Ureter (tissue), 1 donor: Measurements from ENCODE around the gene PCGF2. TPM values are rescaled to one million over a fixed set of nuclear protein-coding genes. Genes with fewer than 3 reads are reported as not detected.
A peak's percentile ranks its signal among the peaks of the same experiment; 100 is the strongest.

Experiments
- DNase-seq: peaks from one replicate; pipeline ENCODE4 v3.0.0-alpha.2; 2020; ENCODE audit warnings: low spot score
- total RNA-seq: library from RNA; stranded (reverse); gene quantifications from one replicate; pipeline ENCODE4 v1.2.4, GENCODE V29; 2023
- donor health status: DM: yes; HTN: yes; CAD: no.

Gene PCGF2
- total RNA-seq, 1 donor from 2014 or later, result 54.5 TPM

- DNase-seq, result peak; percentile 92
Measured at GRCh38 chr17:38703742-38704605, 44.2 kb downstream of the PCGF2 start.

DNA sequence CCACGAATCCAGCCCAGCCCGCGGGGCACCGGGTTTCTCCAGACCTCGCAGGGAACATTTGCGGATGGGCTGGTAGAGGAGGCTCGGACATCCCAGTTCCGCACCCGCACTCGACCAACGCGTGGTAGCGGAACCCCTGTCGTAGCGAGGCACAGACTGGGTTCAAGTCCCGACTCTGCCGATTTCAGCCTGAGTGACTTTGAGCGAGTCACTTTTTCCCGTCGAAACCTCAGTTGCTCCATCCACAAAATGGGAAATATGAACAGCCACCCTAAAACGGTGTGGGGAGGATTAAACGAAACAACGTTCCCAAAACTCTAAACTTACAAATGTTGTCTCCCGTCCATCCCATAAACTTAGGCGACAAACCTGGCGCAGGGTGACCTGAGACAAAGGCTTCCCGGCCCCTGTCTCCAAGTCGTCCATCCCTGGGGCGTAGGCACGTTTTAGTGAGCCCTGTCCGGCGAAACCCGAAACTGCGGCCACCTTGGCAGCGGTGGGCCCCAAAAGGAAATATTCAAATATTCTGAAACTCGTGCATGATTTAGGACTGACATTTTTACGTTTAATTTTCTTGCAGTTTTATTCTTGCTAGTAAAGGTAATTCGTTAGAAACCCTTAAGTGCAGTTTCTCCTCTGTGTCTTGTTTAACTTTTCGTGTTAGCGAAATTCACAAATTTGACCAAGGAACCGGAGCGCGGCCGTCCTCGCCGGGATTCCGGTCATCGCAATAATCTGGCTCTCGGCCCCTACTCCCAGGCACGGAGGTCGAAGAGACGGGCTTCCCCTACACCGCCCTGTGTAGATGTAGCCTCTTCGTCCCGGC lies 45.0 kb downstream of the PCGF2 start:
- no peak for DNase-seq

GRCh38 chr17:38702166-38702915 lies 45.8 kb downstream of the PCGF2 start:
- DNase-seq, result peak; percentile 90

GRCh38 chr17:38701504-38702165 lies 46.5 kb downstream of the PCGF2 start:
- DNase-seq, result no peak

- DNase-seq, result no peak
Measured at GRCh38 chr17:38698760-38699159, 49.4 kb downstream of the PCGF2 start.

DNA sequence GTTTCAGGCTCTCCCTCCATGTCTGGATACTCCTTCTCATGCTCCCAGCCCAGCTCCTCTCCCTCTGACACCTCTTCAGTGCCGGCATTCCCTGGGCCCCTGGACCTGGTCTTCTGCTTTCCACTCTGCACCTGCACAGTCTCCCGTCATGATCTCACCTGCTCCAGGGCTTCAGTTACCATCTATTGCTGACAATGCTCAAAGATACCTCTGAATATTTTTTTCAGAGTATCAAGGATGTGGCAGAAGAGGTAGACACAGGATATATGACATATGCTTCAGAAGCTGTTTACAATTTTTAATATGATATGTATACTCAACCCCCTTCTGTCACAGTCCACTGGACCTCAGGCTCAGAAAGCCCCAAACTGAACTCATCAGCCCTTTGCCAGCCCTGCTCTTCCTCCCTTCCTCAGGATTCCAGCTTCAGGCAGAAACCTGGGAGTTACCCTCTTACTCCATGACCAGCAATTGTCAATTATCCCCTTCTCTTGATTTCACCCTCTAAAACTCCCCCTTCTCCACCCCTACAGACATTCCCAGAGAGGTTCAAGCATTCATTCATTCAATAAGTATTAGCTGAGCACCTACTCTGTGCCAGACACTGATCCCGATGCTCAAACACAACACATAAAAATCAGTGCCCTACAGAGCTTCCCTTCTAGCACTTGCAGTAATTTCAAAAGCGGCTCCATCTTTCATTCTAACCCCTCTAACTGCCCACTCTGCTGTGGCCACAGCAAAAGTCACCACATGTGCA lies 50.9 kb downstream of the PCGF2 start:
- DNase-seq, result no peak

DNA sequence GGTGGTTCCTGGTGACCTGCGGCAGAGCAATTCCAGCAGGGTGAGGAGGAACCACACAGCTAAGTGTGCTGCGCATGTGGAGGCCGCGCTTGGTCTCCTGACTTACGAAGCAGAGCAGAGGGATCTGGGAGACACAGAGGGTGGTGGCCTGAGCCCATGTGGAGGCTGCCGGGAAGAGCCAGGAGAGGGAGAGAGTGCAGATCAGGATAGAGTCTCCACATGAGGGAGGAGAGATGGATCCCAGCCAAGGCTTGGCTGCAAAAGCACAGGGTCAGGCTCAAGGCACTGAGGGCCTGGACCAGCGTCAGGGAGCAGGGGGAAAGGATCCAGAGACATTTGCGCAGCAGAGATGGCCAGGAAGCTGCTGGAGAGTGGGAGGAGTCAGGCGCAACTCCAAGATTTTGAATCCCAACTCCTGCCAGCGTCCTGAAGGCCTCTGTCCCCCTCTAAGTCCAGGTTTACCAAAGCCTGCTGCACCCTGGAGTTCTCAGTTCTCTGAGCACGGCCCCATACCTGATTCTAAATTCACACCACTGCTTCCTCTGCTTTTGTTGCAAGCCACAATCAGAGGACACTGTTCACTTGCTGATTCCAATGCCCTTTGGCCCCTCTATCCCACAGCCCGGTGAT lies 54.3 kb downstream of the PCGF2 start:
- DNase-seq, result peak; percentile 90

DNA sequence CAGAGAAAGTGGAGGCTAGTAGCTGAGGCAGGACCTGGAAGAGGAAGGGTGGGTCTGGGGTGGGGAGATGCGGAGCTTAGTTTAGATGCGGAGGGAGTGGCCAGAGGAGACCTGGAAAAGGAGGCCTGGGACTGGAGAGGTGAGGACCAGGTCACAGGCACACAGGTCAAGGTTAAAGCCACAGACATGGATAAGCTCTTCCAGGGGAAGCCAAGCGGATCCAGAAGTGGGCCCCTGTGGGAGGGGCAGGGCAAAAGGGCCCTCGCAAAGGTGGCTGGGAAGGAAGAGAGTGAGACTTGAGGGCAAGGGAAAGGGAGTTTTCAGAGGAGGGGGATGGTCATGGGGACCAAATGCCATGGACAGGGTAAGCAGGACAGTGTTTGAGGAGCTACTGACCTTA lies 57.0 kb downstream of the PCGF2 start:
- no peak for DNase-seq

GRCh38 chr17:38690386-38690785 lies 57.8 kb downstream of the PCGF2 start:
- no peak for DNase-seq

DNA sequence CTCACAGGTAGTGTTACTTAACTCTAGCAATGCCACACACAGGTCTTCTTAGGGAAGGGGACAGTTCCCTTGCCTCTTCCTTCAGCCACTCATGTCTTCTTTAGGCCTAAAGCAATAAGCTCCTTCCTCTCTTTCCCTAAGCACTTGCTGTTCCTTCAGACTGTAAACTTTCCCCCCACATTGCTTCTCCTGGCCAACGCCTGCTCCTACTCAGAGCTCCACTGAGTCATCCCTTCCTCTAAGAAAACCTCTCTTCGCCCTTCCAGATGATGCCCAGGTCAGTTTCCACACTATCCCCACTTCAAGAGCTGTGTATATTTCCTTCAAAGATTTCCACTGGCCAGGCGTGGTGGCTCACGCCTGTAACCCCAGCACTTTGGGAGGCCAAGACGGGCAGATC lies 60.9 kb downstream of the PCGF2 start:
- no peak for DNase-seq

GRCh38 chr17:38685491-38685890 lies 62.6 kb downstream of the PCGF2 start:
- no peak for DNase-seq

Other genes with a start within 250 kb of the PCGF2 start
- 22.6 TPM for gene SRCIN1, start 142.4 kb downstream of the PCGF2 start, total RNA-seq
- 3.4 TPM for gene EPOP, start 73.4 kb downstream of the PCGF2 start, total RNA-seq
- 209 TPM for gene MLLT6, start 43.1 kb downstream of the PCGF2 start, total RNA-seq
- gene CISD3, start 18.0 kb downstream of the PCGF2 start, total RNA-seq, result 60.1 TPM
- gene PSMB3, start 4.4 kb upstream of the PCGF2 start, total RNA-seq, result 156 TPM
- gene PIP4K2B, start 51.2 kb upstream of the PCGF2 start, total RNA-seq, result 44.7 TPM
- 29.0 TPM for gene CWC25, start 77.0 kb upstream of the PCGF2 start, total RNA-seq
- 1,659 TPM for gene RPL23, start 105.4 kb upstream of the PCGF2 start, total RNA-seq
- 126 TPM for gene LASP1, start 121.7 kb upstream of the PCGF2 start, total RNA-seq
- gene FBXO47, start 219.1 kb upstream of the PCGF2 start, total RNA-seq, result not detected